Coronary artery (tissue), 2 donors: ENCODE measurements around the gene NBEA.

Experiments
- DNase-seq: peaks from one replicate; pipeline ENCODE4 v3.0.0-alpha.2; 2017; ENCODE audit warnings: low spot score
- H3K27ac ChIP-seq, 2 donors: fragments of 200-600 bp; sonication (generic); one replicate each; pipeline ENCODE4 v1.5.1; 2016 to 2019
- H3K4me3 ChIP-seq: fragments of 200-600 bp; sonication (generic); 2 replicates; pipeline ENCODE4 v1.5.1; 2016; ENCODE audit warnings: mild to moderate bottlenecking, moderate library complexity
- TF ChIP-seq, protein P1 (sequence below): fragments of 200-600 bp; sonication (generic); IDR thresholded peaks from one replicate; pipeline ENCODE4 v1.5.1; 2019; ENCODE audit warnings: antibody characterized with exemption

Gene NBEA

DNA sequence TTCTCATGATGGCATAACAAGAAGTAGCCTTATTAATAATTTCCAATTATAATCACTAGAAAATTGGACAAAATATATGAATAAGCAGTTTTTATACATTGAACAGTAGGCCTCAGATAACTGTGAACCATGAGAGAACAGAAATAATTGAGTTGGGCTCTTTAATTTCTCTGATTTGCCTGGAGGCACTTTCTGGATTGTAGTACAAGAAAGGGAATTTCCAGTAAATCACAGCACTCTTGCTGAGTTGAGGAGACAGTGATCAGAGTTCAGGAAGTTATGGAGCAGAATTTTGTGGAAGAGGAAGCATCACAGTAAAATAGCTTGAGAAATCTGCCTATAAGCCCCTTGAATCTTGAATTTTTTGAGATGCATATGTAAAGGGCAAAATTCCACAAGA is 318.2 kb downstream of the NBEA start:
- DNase-seq: no peak
- H3K4me3 ChIP-seq: no peak overlapping the region
- TF ChIP-seq, protein P1, sequence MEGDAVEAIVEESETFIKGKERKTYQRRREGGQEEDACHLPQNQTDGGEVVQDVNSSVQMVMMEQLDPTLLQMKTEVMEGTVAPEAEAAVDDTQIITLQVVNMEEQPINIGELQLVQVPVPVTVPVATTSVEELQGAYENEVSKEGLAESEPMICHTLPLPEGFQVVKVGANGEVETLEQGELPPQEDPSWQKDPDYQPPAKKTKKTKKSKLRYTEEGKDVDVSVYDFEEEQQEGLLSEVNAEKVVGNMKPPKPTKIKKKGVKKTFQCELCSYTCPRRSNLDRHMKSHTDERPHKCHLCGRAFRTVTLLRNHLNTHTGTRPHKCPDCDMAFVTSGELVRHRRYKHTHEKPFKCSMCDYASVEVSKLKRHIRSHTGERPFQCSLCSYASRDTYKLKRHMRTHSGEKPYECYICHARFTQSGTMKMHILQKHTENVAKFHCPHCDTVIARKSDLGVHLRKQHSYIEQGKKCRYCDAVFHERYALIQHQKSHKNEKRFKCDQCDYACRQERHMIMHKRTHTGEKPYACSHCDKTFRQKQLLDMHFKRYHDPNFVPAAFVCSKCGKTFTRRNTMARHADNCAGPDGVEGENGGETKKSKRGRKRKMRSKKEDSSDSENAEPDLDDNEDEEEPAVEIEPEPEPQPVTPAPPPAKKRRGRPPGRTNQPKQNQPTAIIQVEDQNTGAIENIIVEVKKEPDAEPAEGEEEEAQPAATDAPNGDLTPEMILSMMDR: no peak
- no peak overlapping the region for H3K27ac ChIP-seq

DNA sequence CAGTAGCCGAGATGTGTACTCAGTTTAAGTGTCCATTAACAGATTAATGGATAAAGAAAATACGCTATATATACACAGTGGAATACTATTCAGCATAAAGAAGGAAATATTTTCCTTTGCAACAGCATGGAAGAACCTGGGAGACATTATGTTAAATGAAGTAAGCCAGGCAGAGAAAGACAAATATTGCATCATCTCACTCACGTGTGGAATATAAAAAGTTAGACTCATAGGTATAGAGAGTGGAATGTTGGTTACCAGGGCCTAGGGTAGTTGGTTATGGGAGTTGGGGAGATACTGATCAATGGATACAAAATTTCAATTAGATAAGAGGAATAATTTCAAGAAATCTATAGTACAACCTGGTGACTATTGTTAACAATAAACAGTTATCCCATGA is 324.3 kb downstream of the NBEA start:
- no peak overlapping the region for H3K27ac ChIP-seq
- DNase-seq: no peak
- H3K4me3 ChIP-seq: no peak overlapping the region
- TF ChIP-seq, protein P1: no peak

DNA sequence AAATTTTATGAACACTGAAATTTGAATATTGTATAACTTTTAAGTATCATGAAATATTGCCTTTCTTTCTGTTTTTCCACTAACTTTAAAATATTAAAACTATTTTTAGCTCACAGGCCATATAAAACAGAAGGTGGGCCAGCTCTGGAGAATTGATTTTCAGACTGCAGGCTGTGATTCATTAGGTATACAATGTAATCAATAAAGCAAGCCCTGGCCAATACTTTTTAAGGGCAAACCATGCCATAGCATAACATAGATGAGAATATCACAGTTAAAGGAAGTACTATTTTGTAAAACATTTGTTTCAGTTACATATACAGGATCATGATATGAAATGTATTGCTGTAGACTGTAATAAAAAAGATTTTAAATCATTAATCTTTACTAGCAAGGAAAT is 336.8 kb downstream of the NBEA start:
- H3K4me3 ChIP-seq: no peak overlapping the region
- DNase-seq: no peak
- TF ChIP-seq, protein P1: no peak

DNA sequence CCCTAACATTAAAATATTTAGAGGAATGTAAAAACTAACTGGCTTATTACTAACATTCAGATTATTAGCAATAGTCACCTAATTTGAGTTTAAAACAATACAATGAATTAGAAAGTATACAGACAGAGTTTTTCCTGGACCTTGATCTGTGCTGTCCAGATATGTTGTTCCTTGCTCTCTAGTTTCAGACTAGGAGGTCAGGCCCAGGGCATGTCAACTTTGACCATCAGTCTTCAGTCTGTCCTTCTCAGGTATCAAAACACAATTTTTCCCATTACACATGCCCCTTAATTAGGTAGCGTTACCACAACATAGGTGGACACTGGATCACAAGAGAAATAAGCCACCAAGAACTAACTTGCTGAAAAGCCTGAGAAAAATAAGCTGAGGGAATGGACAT is 337.4 kb downstream of the NBEA start:
- no peak for DNase-seq
- TF ChIP-seq, protein P1: no peak
- Histone ChIP-seq H3K4me3 (no peak overlapping the region), H3K27ac (no peak overlapping the region)

More for the DNA sequence above, 336.8 kb downstream of the NBEA start:
- no peak overlapping the region for H3K27ac ChIP-seq

DNA sequence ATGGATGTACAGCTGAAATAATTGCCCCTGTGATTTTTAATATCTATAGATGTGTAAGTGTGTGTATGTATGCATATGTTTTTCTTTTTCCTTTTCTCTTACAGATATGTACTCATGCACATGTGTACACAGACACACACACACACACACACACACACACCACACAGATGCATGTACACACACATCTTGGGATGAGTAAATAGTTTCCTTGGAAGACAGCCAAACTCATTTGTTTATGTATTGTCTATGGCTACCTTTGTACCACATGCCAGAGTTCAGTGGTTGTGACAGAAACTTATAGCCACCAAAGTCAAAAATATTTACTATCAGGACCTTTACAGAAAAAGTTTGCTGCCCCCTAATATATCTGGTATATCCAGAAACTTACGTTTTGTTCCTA is 341.8 kb downstream of the NBEA start:
- no peak for DNase-seq
- TF ChIP-seq, protein P1: no peak
- H3K4me3 ChIP-seq: no peak overlapping the region
- no peak overlapping the region for H3K27ac ChIP-seq

DNA sequence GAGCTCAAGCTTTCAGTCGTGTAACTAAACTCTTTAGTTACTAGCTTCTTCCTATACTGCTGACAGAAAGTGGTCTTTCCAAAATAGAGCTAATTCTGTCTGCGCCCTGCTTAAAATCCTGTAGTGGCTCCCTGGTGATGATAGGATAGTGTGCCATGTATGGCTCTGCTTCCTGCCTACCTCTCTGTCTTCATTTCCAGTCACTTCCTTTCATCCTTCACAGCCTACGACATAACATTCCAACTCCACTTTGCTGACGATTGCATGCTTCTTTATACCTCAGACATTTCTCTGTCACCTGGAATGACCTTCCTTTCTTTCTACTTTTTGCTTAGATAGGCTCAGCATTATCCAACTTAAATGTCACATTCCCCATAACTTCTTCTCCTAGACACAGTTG is 343.6 kb downstream of the NBEA start:
- no peak overlapping the region for H3K4me3 ChIP-seq
- no peak overlapping the region for H3K27ac ChIP-seq
- no peak for DNase-seq
- TF ChIP-seq, protein P1: no peak

DNA sequence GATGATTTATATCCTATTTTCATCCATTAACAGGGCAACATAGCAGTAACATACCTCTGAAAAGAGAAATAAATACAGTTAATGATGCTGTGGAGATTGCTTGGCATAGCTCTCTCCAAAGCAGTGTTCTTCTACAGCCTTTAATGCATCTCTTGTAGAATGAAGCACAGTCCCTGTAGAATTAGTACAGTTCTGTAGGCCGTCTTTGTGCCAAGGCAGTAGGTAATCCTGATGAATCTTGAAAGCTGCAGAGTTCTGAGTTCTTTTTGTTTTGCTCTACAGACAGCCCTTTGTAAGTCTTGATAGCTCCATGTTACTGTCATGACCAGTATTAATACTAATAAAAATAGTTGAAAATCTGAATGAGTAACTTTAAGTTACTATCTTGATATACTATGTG is 350.3 kb downstream of the NBEA start:
- TF ChIP-seq, protein P1: no peak
- H3K27ac ChIP-seq: no peak overlapping the region
- no peak overlapping the region for H3K4me3 ChIP-seq
- DNase-seq: no peak
